PC-9 (cell line): ENCODE results near the gene NTMT1.

Experiments used
- CTCF ChIP-seq: fragments of 200-600 bp; sonication (generic); conservative IDR thresholded peaks from 2 replicates; pipeline ENCODE4 v1.6.1; 2017; ENCODE audit warnings: mixed run types, antibody characterized with exemption, mild to moderate bottlenecking, moderate library complexity
- EZH2 ChIP-seq: fragments of 200-600 bp; sonication (generic); IDR thresholded peaks from 2 replicates; pipeline ENCODE4 v1.8.0; 2017; ENCODE audit warnings: antibody characterized with exemption, low read depth

DNA sequence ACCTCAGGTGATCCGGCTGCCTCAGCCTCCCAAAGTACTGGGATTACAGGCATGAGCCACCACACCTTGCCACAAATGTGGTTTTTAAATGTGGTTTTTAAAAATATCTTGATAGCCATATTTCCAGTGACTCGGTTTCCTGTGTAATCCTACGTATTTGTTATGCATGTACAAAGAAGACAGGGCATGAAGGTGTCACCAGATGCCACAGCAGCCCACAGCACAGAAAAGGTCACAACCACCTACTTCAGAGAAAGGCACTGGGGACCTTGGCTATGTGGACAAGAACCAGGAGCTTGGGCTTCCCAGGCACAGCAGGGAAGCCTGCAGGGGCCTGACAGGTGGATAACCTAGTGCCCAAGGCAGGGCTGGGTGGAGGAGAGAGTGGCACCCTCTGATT lies 43.1 kb upstream of the NTMT1 start:
- TF ChIP-seq CTCF (no peak), EZH2 (no peak)
